GM21367 (cell line): Measurements from ENCODE around the gene MACROD2.
"Not testable (repeated sequence)": the region's sequence is repeated elsewhere in the genome, so short reads cannot be mapped to it uniquely, and the experiment has no call there.

ENCODE experiments used
- ATAC-seq: cut with Tn5 transposase; IDR thresholded peaks from one replicate; pipeline ENCODE4 v1.9.1; 2021; ENCODE audit not compliant: unreplicated experiment

Gene MACROD2

GRCh38 chr20:15364781-15365180 lies 1369.5 kb downstream of the MACROD2 start:
- no peak for ATAC-seq

- no peak for ATAC-seq
Observed at GRCh38 chr20:15370370-15370769, 1375.1 kb downstream of the MACROD2 start.

- no peak for ATAC-seq
Observed at GRCh38 chr20:15374682-15375081, 1379.4 kb downstream of the MACROD2 start.

DNA sequence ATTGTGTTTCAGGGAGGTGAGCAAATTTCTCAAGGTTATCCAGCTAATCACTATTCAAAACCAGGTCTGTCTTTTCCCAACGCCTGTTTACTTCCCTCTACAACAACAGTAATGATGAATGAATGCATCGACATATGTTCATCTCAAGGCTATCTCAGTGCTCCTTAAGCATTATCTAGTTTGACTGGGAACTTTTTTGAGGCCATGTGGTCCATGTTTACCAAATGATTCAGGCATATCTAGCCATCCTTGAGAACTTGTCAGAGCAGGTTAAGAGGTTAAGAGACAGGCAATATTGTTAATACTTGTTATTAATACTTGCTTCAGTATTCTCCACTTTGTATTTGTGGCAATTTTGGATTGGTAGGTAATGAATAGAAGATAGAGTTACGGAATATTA lies 1380.5 kb downstream of the MACROD2 start:
- ATAC-seq: no peak

DNA sequence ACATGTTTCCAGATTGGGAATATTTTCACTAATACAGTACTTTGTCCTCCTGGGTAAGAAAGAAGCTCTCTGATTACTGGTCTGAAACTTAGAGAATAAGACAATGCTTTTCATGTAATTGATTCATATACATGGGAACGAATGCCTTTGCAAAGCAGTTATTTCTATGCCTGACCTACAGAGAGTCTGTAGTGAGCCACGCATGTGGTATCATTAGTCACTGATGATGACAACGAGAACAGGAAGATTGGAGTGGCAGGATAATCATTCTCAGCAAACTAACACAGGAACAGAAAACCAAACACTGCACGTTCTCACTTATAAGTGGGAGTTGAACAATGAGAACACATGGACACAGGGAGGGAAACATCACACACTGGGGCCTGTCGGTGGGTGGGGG lies 1382.3 kb downstream of the MACROD2 start:
- ATAC-seq: not testable (repeated sequence)

DNA sequence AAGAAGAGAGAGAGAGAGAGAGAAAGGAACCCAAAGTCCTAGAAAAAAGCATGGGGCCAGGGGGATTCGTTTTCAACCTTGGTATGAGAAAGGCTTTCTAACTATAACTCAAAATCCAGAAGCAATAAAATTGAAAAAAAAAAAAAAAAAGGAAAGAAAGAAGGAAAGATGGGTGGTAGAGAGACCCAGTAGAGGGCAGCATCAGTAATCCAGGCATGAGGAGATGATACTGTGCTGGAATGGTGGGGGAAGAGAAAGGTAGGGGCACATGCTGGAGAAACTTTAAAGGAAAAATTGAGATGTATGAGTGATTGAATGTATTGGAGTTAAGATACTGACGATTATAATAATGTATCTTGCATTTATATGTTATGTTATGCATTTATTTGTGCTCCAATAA lies 1382.8 kb downstream of the MACROD2 start:
- ATAC-seq: no peak

DNA sequence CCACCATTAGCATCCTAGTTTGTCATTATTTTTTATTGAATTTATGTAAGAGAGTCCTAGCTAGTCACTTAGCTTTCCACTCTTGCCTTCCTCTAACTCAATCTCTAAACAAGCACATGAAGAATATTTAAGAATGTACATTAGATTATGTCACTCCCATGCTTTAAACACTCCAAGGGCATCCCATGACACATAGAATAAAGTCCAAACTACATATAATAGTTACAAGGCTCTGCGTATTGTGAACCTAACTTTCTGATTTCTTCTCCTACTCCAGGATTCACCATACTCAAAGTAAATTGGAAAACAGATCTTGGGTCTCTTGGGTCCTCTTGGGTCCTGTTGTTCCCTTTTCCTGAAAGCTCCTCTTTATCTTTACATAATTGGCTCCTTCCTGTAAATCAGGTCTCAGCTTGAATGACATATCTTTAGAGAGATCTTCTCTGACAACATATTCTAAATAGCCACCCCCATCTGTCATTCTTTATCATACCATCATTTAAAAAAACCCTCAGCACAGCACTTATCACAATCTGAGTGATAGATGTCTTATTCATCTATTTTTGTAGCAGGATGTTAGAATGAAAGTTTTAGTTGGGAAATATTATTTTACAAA lies 1384.5 kb downstream of the MACROD2 start:
- ATAC-seq: no peak

DNA sequence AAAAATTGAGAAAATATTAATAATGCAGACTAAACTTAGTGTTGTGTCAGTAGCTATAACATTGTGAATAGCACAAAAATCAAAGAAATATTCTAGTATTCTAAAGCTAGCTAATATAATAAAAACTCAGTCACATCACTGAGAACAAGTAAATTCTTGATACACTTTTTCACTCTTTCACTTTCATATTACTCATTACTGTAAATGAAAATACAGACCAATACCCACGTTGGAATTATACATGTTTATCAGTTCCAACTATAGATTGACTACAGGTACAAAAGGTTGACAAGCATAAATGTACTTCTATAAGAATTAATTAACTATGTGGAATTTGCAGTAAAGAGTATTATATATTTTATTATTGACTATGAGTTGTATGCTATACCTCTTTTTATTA lies 1385.5 kb downstream of the MACROD2 start:
- no peak for ATAC-seq

- ATAC-seq: no peak
Observed at GRCh38 chr20:15387228-15387627, 1391.9 kb downstream of the MACROD2 start.

- no peak for ATAC-seq
Observed at GRCh38 chr20:15395457-15395856, 1400.1 kb downstream of the MACROD2 start.

DNA sequence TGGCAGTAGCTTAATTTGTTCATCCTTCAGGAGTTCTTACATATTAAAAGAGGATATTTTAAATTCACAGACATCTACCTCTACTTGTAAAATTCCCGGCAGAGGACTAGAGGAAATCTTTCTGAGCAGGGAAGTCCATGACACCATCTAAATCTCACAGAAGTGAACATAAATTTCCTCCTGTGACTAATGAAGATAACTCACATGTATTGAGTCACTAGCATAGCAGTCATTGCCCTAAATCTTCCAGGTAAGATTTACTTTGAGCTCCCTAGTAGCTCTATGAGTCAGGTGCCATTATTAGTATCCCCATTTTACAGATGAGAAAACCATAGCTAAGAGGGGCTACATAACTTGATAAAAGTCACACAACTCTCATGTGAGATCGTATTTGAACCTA lies 1400.7 kb downstream of the MACROD2 start:
- no peak for ATAC-seq

DNA sequence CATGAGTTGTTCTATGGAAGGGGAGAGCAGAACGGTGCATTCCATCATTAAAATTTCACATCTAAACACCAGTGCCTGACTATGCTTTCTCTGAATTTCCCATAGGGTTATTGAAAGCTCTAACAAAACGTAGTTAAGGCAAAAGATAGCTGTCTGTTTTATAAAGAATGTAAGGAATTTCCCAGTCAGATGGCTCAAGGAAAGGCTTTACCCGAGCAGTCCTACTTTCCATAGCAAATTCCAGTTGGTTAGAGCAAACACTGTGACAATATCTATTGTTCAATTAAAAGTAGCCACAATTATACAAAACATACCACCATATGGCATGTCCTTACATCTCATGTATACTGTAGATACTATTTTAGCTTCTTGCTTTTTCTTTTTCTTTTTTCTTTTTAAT lies 1401.6 kb downstream of the MACROD2 start:
- ATAC-seq: no peak

DNA sequence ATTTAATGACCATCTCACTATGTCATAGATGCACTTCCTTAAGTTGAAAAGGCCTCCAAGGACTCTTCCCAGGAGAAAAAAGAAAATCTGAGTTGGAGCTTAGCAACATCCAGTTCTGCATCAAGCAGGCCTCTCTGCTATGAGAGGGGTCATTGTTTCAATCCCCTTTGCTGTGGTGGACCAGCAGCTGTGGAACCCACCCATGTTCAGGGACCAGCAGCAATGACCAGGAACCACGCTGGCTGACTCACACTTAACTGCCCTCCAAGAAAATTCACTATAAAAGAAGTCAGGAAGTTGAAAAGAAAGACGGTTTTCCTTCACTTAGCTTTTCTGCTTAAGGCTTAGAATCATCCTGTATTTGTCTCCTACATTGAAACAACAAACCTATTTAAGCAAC lies 1404.5 kb downstream of the MACROD2 start:
- ATAC-seq: no peak

- ATAC-seq: no peak
Observed at GRCh38 chr20:15406072-15406471, 1410.8 kb downstream of the MACROD2 start.

- ATAC-seq: no peak
Observed at GRCh38 chr20:15411781-15412180, 1416.5 kb downstream of the MACROD2 start.

DNA sequence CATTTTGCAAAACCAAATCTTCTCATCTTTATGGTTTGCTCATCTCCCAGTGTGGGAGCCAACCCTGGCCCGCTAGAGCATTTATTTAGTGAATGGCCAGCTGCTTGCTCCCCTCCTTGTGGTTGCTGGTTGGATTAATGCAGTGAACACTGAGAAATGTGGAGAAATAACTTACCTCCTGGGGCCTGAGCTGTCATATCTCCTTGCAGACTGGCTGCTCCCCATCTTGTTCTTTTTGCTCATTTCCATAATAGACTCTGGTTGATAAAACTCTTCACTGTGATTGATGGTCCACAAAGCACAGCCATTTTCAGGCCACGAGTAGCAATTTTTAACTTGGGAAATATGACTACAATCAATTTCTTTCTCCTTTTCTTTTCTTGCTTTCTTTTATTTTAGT lies 1420.6 kb downstream of the MACROD2 start:
- no peak for ATAC-seq

GRCh38 chr20:15419856-15420255 lies 1424.5 kb downstream of the MACROD2 start:
- no peak for ATAC-seq

DNA sequence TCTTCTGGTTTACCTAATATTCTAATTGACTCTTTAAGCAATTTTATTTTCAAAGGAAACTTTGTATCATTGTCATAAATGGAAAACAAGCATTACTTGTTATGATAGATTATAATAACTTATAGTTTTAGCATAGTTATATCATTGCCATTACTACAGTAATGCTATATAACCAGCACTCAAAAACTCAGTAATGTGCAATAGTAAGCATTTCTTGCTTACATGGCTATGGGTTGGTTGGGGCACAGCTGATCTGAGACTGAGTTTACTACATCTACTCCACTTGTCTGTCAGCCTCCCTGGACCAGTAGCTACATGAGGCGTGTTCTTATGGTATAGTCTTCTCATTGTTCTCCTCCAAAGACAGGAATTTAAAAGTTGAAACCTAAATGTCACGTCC lies 1427.7 kb downstream of the MACROD2 start:
- ATAC-seq: no peak

DNA sequence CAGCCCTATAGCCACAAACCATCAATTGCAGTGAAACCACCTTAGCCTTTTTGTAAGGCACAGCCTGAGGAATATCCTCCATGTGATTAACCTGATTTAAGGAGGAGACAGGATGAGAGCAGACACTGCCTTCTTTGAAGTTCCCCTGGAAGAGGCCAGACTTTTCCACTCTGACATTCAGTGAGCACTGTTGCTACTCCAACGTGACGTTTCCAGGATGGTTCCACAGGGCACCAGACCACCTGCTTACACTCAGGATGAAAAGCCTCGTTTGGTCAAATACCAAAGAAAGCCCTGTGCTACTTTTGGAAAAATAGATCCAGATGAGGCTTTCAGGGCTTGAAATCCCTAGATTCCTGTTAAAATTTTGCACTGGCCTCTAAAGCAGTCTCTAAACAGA lies 1444.2 kb downstream of the MACROD2 start:
- no peak for ATAC-seq

GRCh38 chr20:15440049-15440820 lies 1444.9 kb downstream of the MACROD2 start:
- no peak for ATAC-seq

GRCh38 chr20:15445056-15445840 lies 1449.9 kb downstream of the MACROD2 start:
- ATAC-seq: no peak

DNA sequence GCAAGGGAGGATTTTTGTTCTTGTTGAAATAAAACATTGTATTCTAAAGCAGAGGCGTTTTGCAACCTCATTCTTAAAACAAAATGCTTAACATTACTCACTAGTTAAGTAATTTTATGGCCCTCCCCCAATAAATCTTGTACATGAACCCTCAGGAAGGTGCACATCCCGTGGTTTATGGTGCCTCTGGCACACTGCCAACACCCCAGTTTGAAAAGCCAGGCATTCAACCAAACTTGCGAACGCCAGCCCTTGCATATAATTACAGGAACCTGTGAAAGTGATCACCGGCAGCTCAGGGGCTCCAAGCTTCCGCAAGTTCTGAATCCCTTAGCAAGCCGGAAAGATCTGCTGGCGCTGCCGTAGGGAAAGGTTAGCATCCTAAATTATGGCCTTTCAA lies 1451.1 kb downstream of the MACROD2 start:
- ATAC-seq: no peak
